ENCODE data around the gene APOL1.

The APOL1 gene

DNA sequence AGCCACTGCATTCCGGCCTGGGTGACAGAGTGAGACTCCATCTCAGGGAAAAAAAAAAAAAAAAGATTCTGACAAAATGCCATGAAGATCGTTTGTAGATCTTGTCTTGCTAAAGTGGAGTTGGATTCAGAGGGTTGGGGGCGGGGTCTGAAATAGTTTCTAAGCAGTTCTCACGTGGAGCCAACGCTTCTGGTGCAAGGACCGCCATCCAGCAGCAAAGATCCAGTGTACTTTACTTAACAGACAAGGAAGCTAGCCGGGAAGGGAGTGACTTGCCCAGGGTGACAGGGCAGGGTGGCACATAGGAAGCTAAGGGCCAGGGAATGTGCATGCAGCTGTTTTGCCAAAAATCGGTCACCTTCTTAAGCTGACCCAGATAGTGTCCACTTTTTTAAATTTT lies 27.4 kb downstream of the APOL1 start:
- Histone ChIP-seq H3K4me2 (ENCODE audit: low read depth, low read length) (no peak overlapping the region), H4K20me1 (ENCODE audit: insufficient read depth, low read length) (0 out of 2 replicates have a peak, but pooled peaks cover 4% of the 10 kb centered on the region), H3K9me2 (replicated peaks; ENCODE audit: insufficient read depth, low read length) (no peaks in the 10 kb centered on the region), H3K9ac (ENCODE audit: low read length) (no peak overlapping the region), H3K4me1 (ENCODE audit: low read length) (0 out of 2 replicates have a peak, but pooled peaks cover 3% of the 10 kb centered on the region), H3K27me3 (replicated peaks; ENCODE audit: insufficient read depth, low read length) (no peaks in the 10 kb centered on the region), H3K36me3 (replicated peaks; ENCODE audit: insufficient read depth, low read length) (peaks cover 17% of the 10 kb centered on the region), H3K9me3 (replicated peaks; ENCODE audit: insufficient read depth, low read length) (no peaks in the 10 kb centered on the region), H3K79me2 (ENCODE audit: low read length) (peaks cover 7% of the 10 kb centered on the region; the same call in 1 of the 2 replicates), H3K4me3 (ENCODE audit: low read length) (no peak overlapping the region), H2AFZ (ENCODE audit: low read length) (no peak overlapping the region), H3K27ac (ENCODE audit: low read length) (no peak overlapping the region), H3F3A (ENCODE audit: insufficient read depth, low read length) (peaks cover 51% of the 10 kb centered on the region)
- TF ChIP-seq EZH2 (optimal IDR thresholded peaks at IDR 0.05; ENCODE audit: low read depth, low read length) (no peak), EZH2phosphoT487 (IDR thresholded peaks at IDR 0.05; ENCODE audit: low read length) (no peak)
- TF ChIP-seq, protein P1, sequence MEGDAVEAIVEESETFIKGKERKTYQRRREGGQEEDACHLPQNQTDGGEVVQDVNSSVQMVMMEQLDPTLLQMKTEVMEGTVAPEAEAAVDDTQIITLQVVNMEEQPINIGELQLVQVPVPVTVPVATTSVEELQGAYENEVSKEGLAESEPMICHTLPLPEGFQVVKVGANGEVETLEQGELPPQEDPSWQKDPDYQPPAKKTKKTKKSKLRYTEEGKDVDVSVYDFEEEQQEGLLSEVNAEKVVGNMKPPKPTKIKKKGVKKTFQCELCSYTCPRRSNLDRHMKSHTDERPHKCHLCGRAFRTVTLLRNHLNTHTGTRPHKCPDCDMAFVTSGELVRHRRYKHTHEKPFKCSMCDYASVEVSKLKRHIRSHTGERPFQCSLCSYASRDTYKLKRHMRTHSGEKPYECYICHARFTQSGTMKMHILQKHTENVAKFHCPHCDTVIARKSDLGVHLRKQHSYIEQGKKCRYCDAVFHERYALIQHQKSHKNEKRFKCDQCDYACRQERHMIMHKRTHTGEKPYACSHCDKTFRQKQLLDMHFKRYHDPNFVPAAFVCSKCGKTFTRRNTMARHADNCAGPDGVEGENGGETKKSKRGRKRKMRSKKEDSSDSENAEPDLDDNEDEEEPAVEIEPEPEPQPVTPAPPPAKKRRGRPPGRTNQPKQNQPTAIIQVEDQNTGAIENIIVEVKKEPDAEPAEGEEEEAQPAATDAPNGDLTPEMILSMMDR (IDR thresholded peaks at IDR 0.05; ENCODE audit: low read length) = no peak
- no peak for DNase-seq

DNA sequence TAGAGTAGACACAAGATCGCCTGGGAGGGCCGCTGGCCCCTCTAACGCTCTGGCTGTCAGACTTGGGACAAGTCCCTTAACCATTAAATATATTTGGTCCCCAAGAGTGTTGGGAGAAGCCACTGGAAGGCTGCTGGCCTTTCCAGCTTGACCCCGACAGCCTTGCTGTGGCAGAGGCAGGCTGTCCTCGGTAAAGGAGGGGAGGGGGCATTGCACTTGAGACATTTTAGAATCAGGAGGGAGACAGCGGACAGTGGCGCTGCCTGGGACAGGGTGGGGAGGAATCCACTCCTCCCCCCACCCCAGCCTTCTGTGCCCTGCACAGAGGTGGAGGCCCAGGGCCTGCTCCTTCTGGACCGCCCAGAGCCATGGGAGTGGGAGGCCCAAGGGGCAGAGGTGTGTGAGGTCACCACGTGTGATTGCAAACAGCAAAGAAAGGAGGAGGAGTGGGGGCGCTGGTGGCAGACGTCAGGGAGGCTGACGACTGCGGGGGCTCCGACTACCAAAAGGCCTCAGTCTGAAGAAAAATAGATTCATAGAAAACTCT lies 28.9 kb downstream of the APOL1 start:
- H3K9ac ChIP-seq (ENCODE audit: low read length) = no peak overlapping the region
- no peak overlapping the region for H2AFZ ChIP-seq (ENCODE audit: low read length)
- peaks cover 24% of the 10 kb centered on the region for H3K36me3 ChIP-seq (replicated peaks; ENCODE audit: insufficient read depth, low read length)
- H3K27ac ChIP-seq (ENCODE audit: low read length) = no peak overlapping the region
- 0 out of 2 replicates have a peak, but pooled peaks cover 4% of the 10 kb centered on the region for H4K20me1 ChIP-seq (ENCODE audit: insufficient read depth, low read length)
- H3K4me2 ChIP-seq (ENCODE audit: low read depth, low read length) = no peak overlapping the region
- DNase-seq = no peak
- H3K27me3 ChIP-seq (replicated peaks; ENCODE audit: insufficient read depth, low read length) = no peaks in the 10 kb centered on the region
- H3K79me2 ChIP-seq (ENCODE audit: low read length) = peaks cover 16% of the 10 kb centered on the region
- peaks cover 54% of the 10 kb centered on the region for H3F3A ChIP-seq (ENCODE audit: insufficient read depth, low read length)
- H3K4me3 ChIP-seq (ENCODE audit: low read length) = no peak overlapping the region
- 0 out of 2 replicates have a peak, but pooled peaks cover 3% of the 10 kb centered on the region for H3K4me1 ChIP-seq (ENCODE audit: low read length)
- TF ChIP-seq, protein P1 (IDR thresholded peaks at IDR 0.05; ENCODE audit: low read length) = no peak
- no peak for TF ChIP-seq EZH2 (optimal IDR thresholded peaks at IDR 0.05; ENCODE audit: low read depth, low read length)
- TF ChIP-seq EZH2phosphoT487 (IDR thresholded peaks at IDR 0.05; ENCODE audit: low read length) = no peak
- H3K9me2 ChIP-seq (replicated peaks; ENCODE audit: insufficient read depth, low read length) = no peaks in the 10 kb centered on the region
- no peaks in the 10 kb centered on the region for H3K9me3 ChIP-seq (replicated peaks; ENCODE audit: insufficient read depth, low read length)

DNA sequence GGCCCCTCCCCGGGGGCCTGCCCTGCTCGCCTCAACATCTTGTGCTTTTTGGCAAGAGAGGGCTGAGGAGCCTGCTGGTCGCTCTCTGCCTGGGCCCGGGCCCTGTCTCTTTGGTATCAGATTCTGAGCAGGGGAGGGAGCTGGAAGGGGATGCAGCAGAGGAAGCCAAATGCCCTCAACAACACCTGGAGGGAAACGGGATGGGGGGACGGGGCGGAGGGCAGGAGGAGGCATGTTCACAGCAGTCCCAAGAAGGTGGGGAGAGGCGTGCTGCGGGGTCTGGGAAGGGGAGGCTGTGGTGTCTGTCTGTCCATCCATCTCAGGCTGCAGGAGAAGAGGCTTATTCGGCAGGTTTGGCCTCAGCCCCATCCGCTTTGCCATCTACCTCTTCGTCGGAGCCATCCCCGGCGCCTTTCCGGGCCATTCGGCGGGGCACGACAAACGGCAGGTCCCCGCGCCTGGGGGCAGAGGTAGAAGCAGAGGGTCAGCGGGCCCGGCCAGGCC lies 29.4 kb downstream of the APOL1 start:
- Histone ChIP-seq H3K4me2 (ENCODE audit: low read depth, low read length) (no peak overlapping the region), H3K79me2 (ENCODE audit: low read length) (peaks cover 20% of the 10 kb centered on the region), H2AFZ (ENCODE audit: low read length) (no peak overlapping the region), H3F3A (ENCODE audit: insufficient read depth, low read length) (peaks cover 58% of the 10 kb centered on the region), H3K9me2 (replicated peaks; ENCODE audit: insufficient read depth, low read length) (no peaks in the 10 kb centered on the region), H3K9ac (ENCODE audit: low read length) (no peak overlapping the region), H3K4me3 (ENCODE audit: low read length) (no peak overlapping the region), H3K27me3 (replicated peaks; ENCODE audit: insufficient read depth, low read length) (no peaks in the 10 kb centered on the region), H4K20me1 (ENCODE audit: insufficient read depth, low read length) (0 out of 2 replicates have a peak, but pooled peaks cover 4% of the 10 kb centered on the region), H3K27ac (ENCODE audit: low read length) (no peak overlapping the region), H3K4me1 (ENCODE audit: low read length) (0 out of 2 replicates have a peak, but pooled peaks cover 2% of the 10 kb centered on the region), H3K36me3 (replicated peaks; ENCODE audit: insufficient read depth, low read length) (peaks cover 24% of the 10 kb centered on the region), H3K9me3 (replicated peaks; ENCODE audit: insufficient read depth, low read length) (no peaks in the 10 kb centered on the region)
- no peak for DNase-seq
- TF ChIP-seq, protein P1 (IDR thresholded peaks at IDR 0.05; ENCODE audit: low read length) = no peak

All from MM.1S (cell line).